Measurements from ENCODE around the gene SBF1.

Gene SBF1

DNA sequence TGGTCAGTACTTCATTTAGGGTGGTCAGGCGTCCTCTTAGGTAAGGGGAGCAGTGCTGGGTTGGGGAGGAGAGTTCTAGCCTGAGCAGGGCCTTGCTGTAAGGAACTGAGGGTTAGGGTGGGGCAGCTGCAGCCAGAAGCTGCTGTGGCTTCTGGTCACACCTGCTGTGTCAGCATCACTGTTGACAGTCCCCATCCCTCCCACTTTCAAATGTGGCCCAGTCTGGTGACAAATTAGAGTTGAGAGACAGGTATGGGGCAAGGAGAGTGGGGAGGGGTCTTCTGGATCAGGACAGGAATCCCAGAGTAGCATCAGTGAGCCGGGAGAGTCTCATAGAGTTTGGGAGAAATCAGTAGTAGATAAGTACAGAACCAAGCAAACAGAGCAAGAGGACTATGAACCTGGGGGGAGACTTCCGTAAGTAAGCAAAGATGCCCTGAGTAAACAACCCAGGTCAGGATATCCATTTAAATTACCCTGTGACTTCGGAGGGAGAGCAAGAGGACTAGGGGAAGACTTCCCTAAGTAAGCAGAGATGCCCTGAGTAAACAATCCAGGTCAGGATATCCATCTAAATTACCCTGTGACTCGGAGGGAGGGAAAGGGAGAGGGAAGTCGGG lies 78.0 kb downstream of the SBF1 start:
- no peak for DNase-seq (ENCODE audit: low read depth)

Measured in stimulated activated CD8-positive, alpha-beta memory T cell treated with anti-CD3 and anti-CD28 coated beads, Interleukin-15, amount 100 ng/mL, for 1 hour (primary cell).